HepG2 (cell line): Measurements from ENCODE around the gene FBXO7. TPM values are rescaled to one million over a fixed set of nuclear protein-coding genes. Genes with fewer than 3 reads are reported as not detected.

Source experiments
- CC2D1A ChIP-seq: sonication (generic); formaldehyde crosslinking; IDR thresholded peaks from 2 replicates; pipeline ENCODE4 v1.8.1; 2023; ENCODE audit warnings: mild to moderate bottlenecking, missing genetic modification reagents
- FOXP4 ChIP-seq: sonication (generic); formaldehyde crosslinking; IDR thresholded peaks from 2 replicates; pipeline ENCODE4 v1.4.0; 2020; ENCODE audit warnings: missing genetic modification reagents
- KDM2A ChIP-seq: sonication (generic); formaldehyde crosslinking; IDR thresholded peaks from 2 replicates; pipeline ENCODE4 v1.4.0; 2020; ENCODE audit warnings: low read depth, missing genetic modification reagents, borderline replicate concordance
- KLF11 ChIP-seq: IDR thresholded peaks from 2 replicates; pipeline ENCODE4 v1.6.1; 2016; ENCODE audit warnings: missing compliant biosample characterization
- POLR2A ChIP-seq, 2 experiments: IDR thresholded peaks; 2 replicates each; pipeline ENCODE4 v1.6.1; 2011; ENCODE audit warnings: low read depth in 2 of 2, low read length in 2 of 2, mild to moderate bottlenecking in 1 of 2, moderate library complexity in 1 of 2; ENCODE audit not compliant: insufficient read depth in 1 of 2
- PRDM15 ChIP-seq: sonication (generic); formaldehyde crosslinking; IDR thresholded peaks from 2 replicates; pipeline ENCODE4 v1.4.0; 2020; ENCODE audit warnings: missing genetic modification reagents
- ZBTB39 ChIP-seq: sonication (generic); formaldehyde crosslinking; IDR thresholded peaks from 2 replicates; pipeline ENCODE4 v1.5.0; 2020; ENCODE audit warnings: missing genetic modification reagents
- ZNF124 ChIP-seq: sonication (generic); formaldehyde crosslinking; IDR thresholded peaks from 2 replicates; pipeline ENCODE4 v1.4.0; 2020; ENCODE audit warnings: missing genetic modification reagents
- ZNF678 ChIP-seq: sonication (generic); formaldehyde crosslinking; IDR thresholded peaks from 2 replicates; pipeline ENCODE4 v1.4.0; 2020; ENCODE audit warnings: mild to moderate bottlenecking, missing genetic modification reagents
- polyA plus RNA-seq, 8 experiments: library from polyadenylated mRNA; depleted of rRNA in 3 of 8; stranded (reverse) in 7 of 8; unstranded in 1 of 8; fragments of >200 nt; fragmentation: Illumina TruSeq in 4 of 8; extraction: Trizol in 4 of 8; gene quantifications; 2 replicates each; pipeline versions ENCODE4 v1.2.1 to v1.2.3, GENCODE V29; 2011 to 2016; ENCODE audit warnings: low read depth in 4 of 8, missing spikeins in 1 of 8, mixed read lengths in 1 of 8; ENCODE audit not compliant: insufficient read depth in 1 of 8
- total RNA-seq, 5 experiments: library from RNA; depleted of rRNA; stranded (reverse); fragments of >200 nt; fragmentation: Illumina TruSeq; extraction: Trizol; gene quantifications; 2 replicates each; pipeline ENCODE4 v1.2.3, GENCODE V29; 2016; ENCODE audit warnings: low read depth in 1 of 5
- TF ChIP-seq, protein P1 (sequence below): IDR thresholded peaks from 2 replicates; pipeline ENCODE4 v1.6.1; 2016; ENCODE audit warnings: mild to moderate bottlenecking
- TF ChIP-seq, protein P2 (sequence below): sonication (generic); formaldehyde crosslinking; IDR thresholded peaks from 2 replicates; pipeline ENCODE4 v1.5.1; 2020; ENCODE audit warnings: missing genetic modification reagents, mild to moderate bottlenecking, borderline replicate concordance

The FBXO7 gene
- total and polyA plus RNA-seq, 2 of the 13 experiments (the other 11 are each of a cell fraction or from before 2014, with no cell fraction given): 105 to 172 TPM

- TF ChIP-seq ZBTB39 (no peak), KLF11 (CRISPR knock-in tag) (peak; percentile 65; the same call in 1 of the 2 replicates), POLR2A (IDR thresholded peaks at IDR 0.05; ENCODE audit: insufficient read depth in 1 of 2, low read depth in 2 of 2, low read length in 2 of 2) (peak; percentile 64 to 78), PRDM15 (CRISPR knock-in tag) (no peak), CC2D1A (CRISPR knock-in tag) (no peak), FOXP4 (no peak; the same call in 1 of the 2 replicates), ZNF678 (CRISPR knock-in tag) (no peak), ZNF124 (CRISPR knock-in tag) (no peak), KDM2A (CRISPR knock-in tag) (peak; percentile 33; the same call in 1 of the 2 replicates)
- TF ChIP-seq, protein P1, sequence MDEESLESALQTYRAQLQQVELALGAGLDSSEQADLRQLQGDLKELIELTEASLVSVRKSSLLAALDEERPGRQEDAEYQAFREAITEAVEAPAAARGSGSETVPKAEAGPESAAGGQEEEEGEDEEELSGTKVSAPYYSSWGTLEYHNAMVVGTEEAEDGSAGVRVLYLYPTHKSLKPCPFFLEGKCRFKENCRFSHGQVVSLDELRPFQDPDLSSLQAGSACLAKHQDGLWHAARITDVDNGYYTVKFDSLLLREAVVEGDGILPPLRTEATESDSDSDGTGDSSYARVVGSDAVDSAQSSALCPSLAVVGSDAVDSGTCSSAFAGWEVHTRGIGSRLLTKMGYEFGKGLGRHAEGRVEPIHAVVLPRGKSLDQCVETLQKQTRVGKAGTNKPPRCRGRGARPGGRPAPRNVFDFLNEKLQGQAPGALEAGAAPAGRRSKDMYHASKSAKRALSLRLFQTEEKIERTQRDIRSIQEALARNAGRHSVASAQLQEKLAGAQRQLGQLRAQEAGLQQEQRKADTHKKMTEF (CRISPR knock-in tag): peak; percentile 92
- TF ChIP-seq, protein P2, sequence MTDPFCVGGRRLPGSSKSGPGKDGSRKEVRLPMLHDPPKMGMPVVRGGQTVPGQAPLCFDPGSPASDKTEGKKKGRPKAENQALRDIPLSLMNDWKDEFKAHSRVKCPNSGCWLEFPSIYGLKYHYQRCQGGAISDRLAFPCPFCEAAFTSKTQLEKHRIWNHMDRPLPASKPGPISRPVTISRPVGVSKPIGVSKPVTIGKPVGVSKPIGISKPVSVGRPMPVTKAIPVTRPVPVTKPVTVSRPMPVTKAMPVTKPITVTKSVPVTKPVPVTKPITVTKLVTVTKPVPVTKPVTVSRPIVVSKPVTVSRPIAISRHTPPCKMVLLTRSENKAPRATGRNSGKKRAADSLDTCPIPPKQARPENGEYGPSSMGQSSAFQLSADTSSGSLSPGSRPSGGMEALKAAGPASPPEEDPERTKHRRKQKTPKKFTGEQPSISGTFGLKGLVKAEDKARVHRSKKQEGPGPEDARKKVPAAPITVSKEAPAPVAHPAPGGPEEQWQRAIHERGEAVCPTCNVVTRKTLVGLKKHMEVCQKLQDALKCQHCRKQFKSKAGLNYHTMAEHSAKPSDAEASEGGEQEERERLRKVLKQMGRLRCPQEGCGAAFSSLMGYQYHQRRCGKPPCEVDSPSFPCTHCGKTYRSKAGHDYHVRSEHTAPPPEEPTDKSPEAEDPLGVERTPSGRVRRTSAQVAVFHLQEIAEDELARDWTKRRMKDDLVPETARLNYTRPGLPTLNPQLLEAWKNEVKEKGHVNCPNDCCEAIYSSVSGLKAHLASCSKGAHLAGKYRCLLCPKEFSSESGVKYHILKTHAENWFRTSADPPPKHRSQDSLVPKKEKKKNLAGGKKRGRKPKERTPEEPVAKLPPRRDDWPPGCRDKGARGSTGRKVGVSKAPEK (CRISPR knock-in tag): no peak
Observed at GRCh38 chr22:32474635-32475467, at the start of gene FBXO7 (continued).
